Nephron progenitor cell (in vitro differentiated cells): Measurements from ENCODE around the gene TSPAN11.

Experiments
- DNase-seq: peaks from one replicate; pipeline ENCODE4 v3.0.0; 2021
- H3K27ac Mint-ChIP-seq: 2 replicates; pipeline ENCODE4 v1.8.0; 2021; ENCODE audit warnings: mild to moderate bottlenecking, moderate library complexity, mixed read lengths
- H3K27me3 Mint-ChIP-seq: 2 replicates; pipeline ENCODE4 v1.8.0; 2021; ENCODE audit warnings: mild to moderate bottlenecking, low read depth, mixed read lengths; ENCODE audit not compliant: poor library complexity
- H3K36me3 Mint-ChIP-seq: 2 replicates; pipeline ENCODE4 v1.8.0; 2021; ENCODE audit warnings: low read depth, mixed read lengths
- H3K4me1 Mint-ChIP-seq: 2 replicates; pipeline ENCODE4 v1.8.0; 2021; ENCODE audit warnings: mixed read lengths
- H3K4me3 Mint-ChIP-seq: 2 replicates; pipeline ENCODE4 v1.8.0; 2021; ENCODE audit warnings: mild to moderate bottlenecking, moderate library complexity, mixed read lengths
- H3K9me3 Mint-ChIP-seq: 2 replicates; pipeline ENCODE4 v1.8.0; 2021; ENCODE audit warnings: mild to moderate bottlenecking, moderate library complexity, mixed read lengths
- CTCF ChIP-seq: fragments of 200-600 bp; sonication (generic); IDR thresholded peaks from 2 replicates; pipeline ENCODE4 v1.5.0; 2021; ENCODE audit warnings: antibody characterized with exemption

The TSPAN11 gene

DNA sequence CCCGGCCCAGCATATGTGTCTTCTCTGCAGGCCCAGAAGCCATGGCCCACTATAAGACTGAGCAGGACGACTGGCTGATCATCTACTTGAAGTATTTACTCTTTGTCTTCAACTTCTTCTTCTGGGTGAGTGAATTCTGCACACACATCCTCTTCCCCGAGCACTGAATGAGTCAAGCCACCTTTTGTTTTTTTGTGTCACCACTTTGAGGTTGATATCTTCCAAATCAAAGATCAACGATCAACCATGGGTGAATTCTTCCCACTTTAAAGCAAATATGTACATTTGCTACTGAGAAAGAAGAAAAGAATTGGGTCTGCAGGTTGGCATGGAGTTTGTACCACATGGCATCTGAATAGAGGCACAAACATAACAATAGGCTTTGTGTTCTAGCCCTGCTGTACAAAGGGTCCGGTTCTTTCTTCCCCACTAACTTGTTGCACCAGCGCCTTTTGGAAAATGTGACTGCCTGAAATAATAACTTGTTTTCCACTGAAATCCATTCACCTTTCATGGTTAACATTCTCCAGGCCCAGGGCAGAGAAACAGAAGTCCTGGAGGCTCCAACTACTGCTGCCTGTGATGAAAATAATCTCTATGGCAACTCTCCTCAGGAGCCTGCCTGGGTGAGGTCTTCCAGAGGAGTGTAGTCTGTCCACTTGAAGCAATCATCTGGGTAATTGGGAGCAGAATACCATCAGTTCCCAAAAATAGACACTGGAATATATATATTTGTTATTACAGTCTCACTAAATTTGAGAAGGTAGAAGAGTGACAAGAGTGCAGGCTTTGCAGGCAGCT lies 27.6 kb downstream of the TSPAN11 start:
- Mint-ChIP-seq H3K9me3 (peaks cover 14% of the 10 kb centered on the region), H3K4me3 (no peak overlapping the region), H3K27me3 (peaks cover 11% of the 10 kb centered on the region), H3K4me1 (peaks cover 16% of the 10 kb centered on the region), H3K27ac (no peak overlapping the region), H3K36me3 (peaks cover 34% of the 10 kb centered on the region)
- no peak for DNase-seq
- TF ChIP-seq CTCF, result no peak

DNA sequence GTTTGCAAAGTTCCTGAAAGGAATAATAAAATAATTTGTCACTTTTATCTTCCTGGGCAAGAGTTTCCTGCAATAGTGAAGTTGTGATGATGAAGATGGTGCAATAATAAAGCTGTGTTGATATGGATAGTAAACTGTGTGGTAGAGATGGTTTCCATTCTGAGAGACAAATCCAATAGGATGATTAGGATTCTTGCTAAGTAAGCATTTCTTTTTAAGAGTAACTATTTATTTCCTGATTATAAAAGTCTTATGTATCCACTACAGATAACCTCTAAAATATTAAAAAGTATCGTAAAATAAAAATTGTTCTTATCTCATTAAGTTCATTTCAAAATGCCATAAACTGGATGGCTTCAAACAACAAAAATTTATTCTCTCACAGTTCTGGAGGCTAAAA lies 28.7 kb downstream of the TSPAN11 start:
- no peak for TF ChIP-seq CTCF
- Mint-ChIP-seq H3K9me3 (peaks cover 5% of the 10 kb centered on the region), H3K27ac (no peak overlapping the region), H3K27me3 (peaks cover 11% of the 10 kb centered on the region), H3K4me1 (peaks cover 20% of the 10 kb centered on the region), H3K36me3 (peaks cover 27% of the 10 kb centered on the region), H3K4me3 (no peak overlapping the region)
- DNase-seq, result no peak

DNA sequence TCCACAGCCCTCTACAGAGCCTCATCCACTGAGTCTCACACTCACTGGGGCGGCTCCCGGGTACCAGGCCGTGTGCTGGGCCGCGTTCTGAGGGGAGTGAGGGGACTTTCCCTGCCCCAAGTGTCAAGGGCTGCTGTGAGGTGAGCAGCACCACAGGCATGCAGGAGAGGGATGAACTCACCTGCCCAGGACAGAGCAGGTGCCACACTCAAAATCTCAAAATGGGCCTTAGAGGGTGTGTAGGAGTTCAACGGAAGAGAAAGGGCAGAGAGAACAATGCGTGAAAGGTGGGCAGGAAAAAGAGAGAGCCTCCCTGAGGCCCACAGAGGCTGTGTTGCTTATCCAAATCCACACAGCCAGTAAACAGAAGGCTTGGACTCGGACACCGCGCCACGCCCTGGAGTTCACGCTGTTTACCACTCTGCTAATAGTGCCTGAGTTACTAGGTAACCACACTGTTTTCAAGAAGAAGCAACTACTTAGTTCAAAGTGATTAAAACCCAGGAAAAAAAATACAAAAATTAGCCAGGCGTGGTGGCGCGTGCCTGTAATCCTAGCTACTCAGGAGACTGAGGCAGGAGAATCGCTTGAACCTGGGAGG lies 32.7 kb downstream of the TSPAN11 start:
- DNase-seq, result no peak
- TF ChIP-seq CTCF, result no peak
- Mint-ChIP-seq H3K4me3 (no peak overlapping the region), H3K9me3 (peaks cover 5% of the 10 kb centered on the region), H3K27me3 (peaks cover 10% of the 10 kb centered on the region), H3K27ac (no peak overlapping the region), H3K4me1 (peaks cover 30% of the 10 kb centered on the region), H3K36me3 (peaks cover 20% of the 10 kb centered on the region)

- Mint-ChIP-seq H3K9me3 (peaks cover 4% of the 10 kb centered on the region), H3K4me3 (no peak overlapping the region), H3K27me3 (peaks cover 8% of the 10 kb centered on the region), H3K4me1 (peaks cover 30% of the 10 kb centered on the region), H3K27ac (no peak overlapping the region), H3K36me3 (peaks cover 16% of the 10 kb centered on the region)
- DNase-seq, result no peak
- no peak for TF ChIP-seq CTCF
Observed at GRCh38 chr12:30959778-30960177, 33.2 kb downstream of the TSPAN11 start.

- H3K36me3 Mint-ChIP-seq, result peaks cover 4% of the 10 kb centered on the region
- H3K27me3 Mint-ChIP-seq, result peaks cover 8% of the 10 kb centered on the region
- no peak overlapping the region for H3K27ac Mint-ChIP-seq
- H3K4me3 Mint-ChIP-seq, result no peak overlapping the region
- H3K9me3 Mint-ChIP-seq, result no peaks in the 10 kb centered on the region
- peaks cover 30% of the 10 kb centered on the region for H3K4me1 Mint-ChIP-seq
- DNase-seq, result no peak
- no peak for TF ChIP-seq CTCF
Observed at GRCh38 chr12:30961030-30961429, 34.5 kb downstream of the TSPAN11 start.

DNA sequence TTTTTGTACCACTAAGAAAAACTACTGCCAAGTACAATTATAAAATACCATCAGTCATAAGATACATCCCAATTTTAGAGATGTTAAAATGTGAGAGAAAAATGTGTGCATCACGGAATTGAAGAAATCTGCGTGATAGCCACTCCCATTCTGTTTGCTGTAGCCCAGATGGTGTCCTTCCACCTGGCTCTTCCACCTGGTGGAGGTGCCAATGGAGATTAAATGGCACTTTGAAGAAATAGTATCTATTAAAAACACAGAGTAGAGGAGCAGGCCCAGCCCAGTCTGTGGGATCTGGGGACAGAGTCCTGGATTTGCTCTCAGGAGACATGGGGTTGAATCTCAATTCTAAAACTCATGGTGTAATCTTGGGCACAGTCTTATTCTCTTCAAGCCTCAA lies 35.5 kb downstream of the TSPAN11 start:
- no peaks in the 10 kb centered on the region for H3K9me3 Mint-ChIP-seq
- H3K27me3 Mint-ChIP-seq, result peaks cover 8% of the 10 kb centered on the region
- peaks cover 30% of the 10 kb centered on the region for H3K4me1 Mint-ChIP-seq
- no peak for DNase-seq
- no peaks in the 10 kb centered on the region for H3K36me3 Mint-ChIP-seq
- no peak overlapping the region for H3K4me3 Mint-ChIP-seq
- no peak overlapping the region for H3K27ac Mint-ChIP-seq
- no peak for TF ChIP-seq CTCF
